Subcutaneous abdominal adipose tissue (tissue), 5 donors: ENCODE data around the gene PAK1IP1.
A peak's percentile ranks its signal among the peaks of the same experiment; 100 is the strongest.
"Not testable (repeated sequence)": the region's sequence is repeated elsewhere in the genome, so short reads cannot be mapped to it uniquely, and the experiment has no call there.

ENCODE experiments used
- H3K27ac ChIP-seq: one replicate; pipeline ENCODE4 v1.7.0; 2013; ENCODE audit warnings: low read depth, mild to moderate bottlenecking, inconsistent platforms, low read length, moderate library complexity
- H3K27me3 ChIP-seq, 5 donors: one replicate each; pipeline ENCODE4 v1.7.0; 2013; ENCODE audit warnings: low read length in 5 of 5, inconsistent platforms in 1 of 5; ENCODE audit not compliant: control insufficient read depth in 5 of 5, insufficient read depth in 4 of 5
- H3K36me3 ChIP-seq, 5 donors: one replicate each; pipeline ENCODE4 v1.7.0; 2013; ENCODE audit warnings: low read length in 5 of 5; ENCODE audit not compliant: control insufficient read depth in 5 of 5, insufficient read depth in 5 of 5
- H3K4me1 ChIP-seq, 5 donors: one replicate each; pipeline ENCODE4 v1.7.0; 2013; ENCODE audit warnings: low read length in 5 of 5, mild to moderate bottlenecking in 3 of 5, moderate library complexity in 1 of 5; ENCODE audit not compliant: control insufficient read depth in 5 of 5, insufficient read depth in 5 of 5
- H3K4me3 ChIP-seq, 5 donors: one replicate each; pipeline ENCODE4 v1.7.0; 2013; ENCODE audit warnings: low read length in 5 of 5, low read depth in 1 of 5
- H3K9ac ChIP-seq, 5 donors: one replicate each; pipeline ENCODE4 v1.7.0; 2013; ENCODE audit warnings: low read length in 5 of 5, mild to moderate bottlenecking in 4 of 5, moderate library complexity in 3 of 5
- H3K9me3 ChIP-seq, 5 donors: one replicate each; pipeline ENCODE4 v1.7.0; 2013; ENCODE audit warnings: low read length in 5 of 5; ENCODE audit not compliant: control insufficient read depth in 5 of 5
- donor health status: healthy.
- donor health status: healthy.
- donor health status: healthy.
- donor health status: healthy.
- donor health status: healthy.

The PAK1IP1 gene

GRCh38 chr6:10736731-10737130 lies 42.0 kb downstream of the PAK1IP1 start:
- Histone ChIP-seq H3K9me3 (no peaks in the 10 kb centered on the region), H3K36me3 (peaks cover 0 to 19% (median 18%) of the 10 kb centered on the region in 5 donors), H3K27me3 (no peaks in the 10 kb centered on the region), H3K9ac (no peak overlapping the region), H3K27ac (no peak overlapping the region), H3K4me1 (no peaks in the 10 kb centered on the region), H3K4me3 (no peak overlapping the region)

- no peak overlapping the region for H3K9ac ChIP-seq
- no peaks in the 10 kb centered on the region for H3K4me1 ChIP-seq
- H3K4me3 ChIP-seq = no peak overlapping the region
- H3K27me3 ChIP-seq = no peaks in the 10 kb centered on the region
- no peaks in the 10 kb centered on the region for H3K9me3 ChIP-seq
- peaks cover 0 to 8% (median 5%) of the 10 kb centered on the region in 5 donors for H3K36me3 ChIP-seq
- no peak overlapping the region for H3K27ac ChIP-seq
Measured at GRCh38 chr6:10740061-10740460, 45.3 kb downstream of the PAK1IP1 start.

GRCh38 chr6:10741643-10742042 lies 46.9 kb downstream of the PAK1IP1 start:
- not testable (repeated sequence) for H3K9ac ChIP-seq, H3K4me1 ChIP-seq, H3K27me3 ChIP-seq, H3K4me3 ChIP-seq, H3K9me3 ChIP-seq, H3K36me3 ChIP-seq, H3K27ac ChIP-seq

- Histone ChIP-seq H3K27me3 (no peaks in the 10 kb centered on the region), H3K4me1 (peaks cover 0 to 9% (median 7%) of the 10 kb centered on the region in 5 donors), H3K4me3 (no peak overlapping the region), H3K9me3 (no peaks in the 10 kb centered on the region), H3K36me3 (peaks cover 0 to 8% (median 5%) of the 10 kb centered on the region in 5 donors), H3K9ac (no peak overlapping the region), H3K27ac (no peak overlapping the region)
Measured at GRCh38 chr6:10742251-10742650, 47.5 kb downstream of the PAK1IP1 start.

GRCh38 chr6:10743515-10743914 lies 48.7 kb downstream of the PAK1IP1 start:
- no peaks in the 10 kb centered on the region for H3K27me3 ChIP-seq
- no peak overlapping the region for H3K27ac ChIP-seq
- H3K9me3 ChIP-seq = no peaks in the 10 kb centered on the region
- H3K4me3 ChIP-seq = no peak overlapping the region
- peaks cover 3 to 17% (median 15%) of the 10 kb centered on the region in 5 donors for H3K4me1 ChIP-seq
- H3K36me3 ChIP-seq = peaks cover 0 to 8% (median 5%) of the 10 kb centered on the region in 5 donors
- H3K9ac ChIP-seq = no peak overlapping the region

- peaks cover 0 to 11% (median 8%) of the 10 kb centered on the region in 5 donors for H3K36me3 ChIP-seq
- no peak overlapping the region for H3K4me3 ChIP-seq
- H3K4me1 ChIP-seq = peaks cover 10 to 33% (median 30%) of the 10 kb centered on the region in 5 donors
Measured at GRCh38 chr6:10745116-10745515, 50.3 kb downstream of the PAK1IP1 start.

GRCh38 chr6:10746915-10747250 lies 52.1 kb downstream of the PAK1IP1 start:
- peak overlapping the region; percentile 74 to 95 (median 86) for H3K4me3 ChIP-seq
- H3K9ac ChIP-seq = peak overlapping the region in 4 of 5 donors; percentile 8 to 68 (median 62)
- H3K36me3 ChIP-seq = peaks cover 5 to 19% (median 17%) of the 10 kb centered on the region in 5 donors
- no peaks in the 10 kb centered on the region for H3K9me3 ChIP-seq
- H3K27ac ChIP-seq = peak overlapping the region; percentile 85
- H3K4me1 ChIP-seq = peaks cover 10 to 35% (median 31%) of the 10 kb centered on the region in 5 donors
- H3K27me3 ChIP-seq = no peaks in the 10 kb centered on the region

More at GRCh38 chr6:10745116-10745515, 50.3 kb downstream of the PAK1IP1 start:
- H3K27ac ChIP-seq = no peak overlapping the region
- no peaks in the 10 kb centered on the region for H3K9me3 ChIP-seq
- no peaks in the 10 kb centered on the region for H3K27me3 ChIP-seq
- H3K9ac ChIP-seq = no peak overlapping the region

- H3K9ac ChIP-seq = peak within 1 kb of the TSS; percentile 74 to 92 (median 90)
- H3K9me3 ChIP-seq = no peaks in the 10 kb centered on the region
- H3K4me1 ChIP-seq = peaks cover 10 to 35% (median 31%) of the 10 kb centered on the region in 5 donors
- H3K27ac ChIP-seq = peak within 1 kb of the TSS; percentile 85
- peak within 1 kb of the TSS; percentile 74 to 95 (median 87) for H3K4me3 ChIP-seq
- H3K27me3 ChIP-seq = no peaks in the 10 kb centered on the region
- H3K36me3 ChIP-seq = peaks cover 5 to 21% (median 14%) of the 10 kb centered on the region in 5 donors
Measured at GRCh38 chr6:10747251-10747972, 52.6 kb downstream of the PAK1IP1 start, which contains the start of gene TMEM14B. TMEM14B (plus strand) TSS chr6:10747805; CDS start chr6:10749246, 1,441 bp downstream.

- peaks cover 10 to 43% (median 34%) of the 10 kb centered on the region in 5 donors for H3K36me3 ChIP-seq
- no peaks in the 10 kb centered on the region for H3K9me3 ChIP-seq
- H3K9ac ChIP-seq = peak overlapping the region in 1 of 5 donors; percentile 23
- peak overlapping the region in 1 of 5 donors; percentile 12 for H3K4me3 ChIP-seq
- H3K27ac ChIP-seq = peak overlapping the region; percentile 43
- no peaks in the 10 kb centered on the region for H3K27me3 ChIP-seq
- peaks cover 10 to 35% (median 31%) of the 10 kb centered on the region in 5 donors for H3K4me1 ChIP-seq
Measured at GRCh38 chr6:10749734-10750133, 55.0 kb downstream of the PAK1IP1 start.

GRCh38 chr6:10750568-10750967 lies 55.8 kb downstream of the PAK1IP1 start:
- peaks cover 14 to 51% (median 39%) of the 10 kb centered on the region in 5 donors for H3K36me3 ChIP-seq

More at GRCh38 chr6:10750568-10750967, 55.8 kb downstream of the PAK1IP1 start:
- not testable (repeated sequence) for H3K9me3 ChIP-seq, H3K4me3 ChIP-seq, H3K27ac ChIP-seq, H3K27me3 ChIP-seq, H3K9ac ChIP-seq
- peaks cover 10 to 37% (median 33%) of the 10 kb centered on the region in 5 donors for H3K4me1 ChIP-seq
